Measurements from ENCODE around the gene AVP.

- TF ChIP-seq CTCF (IDR thresholded peaks at IDR 0.05), result no peak
- no peak for TF ChIP-seq ZFX (IDR thresholded peaks at IDR 0.05; ENCODE audit: borderline replicate concordance)
Observed at GRCh38 chr20:3039426-3039825, 45.1 kb downstream of the AVP start.

Measured in 22Rv1 (cell line).